Right lobe of liver (tissue), 6 donors: ENCODE data around the gene HS6ST3. TPM values are rescaled to one million over a fixed set of nuclear protein-coding genes. Genes with fewer than 3 reads are reported as not detected.

ENCODE experiments used
- ATAC-seq, 4 donors: fragments of 200-7000 bp; cut with Tn5 transposase; one replicate each; pipeline ENCODE4 v1.9.1; 2020; ENCODE audit warnings: mild to moderate bottlenecking in 4 of 4, moderate library complexity in 4 of 4
- DNase-seq, 3 donors: peaks; one replicate each; pipeline ENCODE4 v3.0.0-alpha.2; 2020
- H3K27ac ChIP-seq, 3 donors: fragments of 200-600 bp; one replicate each; pipeline ENCODE4 v1.8.0; 2022
- H3K27me3 ChIP-seq, 2 donors: fragments of 200-600 bp; one replicate each; pipeline ENCODE4 v1.8.0; 2022
- H3K36me3 ChIP-seq, 4 donors: fragments of 200-600 bp; sonication (generic) in 1 of 4; one replicate each; pipeline versions ENCODE4 v1.5.1 to v1.8.0; 2017 to 2022; ENCODE audit warnings: control low read depth in 1 of 4
- H3K4me1 ChIP-seq, 4 donors: fragments of 200-600 bp; sonication (generic) in 1 of 4; one replicate each; pipeline versions ENCODE4 v1.5.1 to v1.8.0; 2017 to 2022; ENCODE audit warnings: control low read depth in 1 of 4
- H3K4me3 ChIP-seq, 3 donors: fragments of 200-600 bp; one replicate each; pipeline ENCODE4 v1.8.0; 2022
- H3K9me3 ChIP-seq, 4 donors: fragments of 200-600 bp; sonication (generic) in 1 of 4; one replicate each; pipeline versions ENCODE4 v1.5.1 to v1.8.0; 2017 to 2022; ENCODE audit warnings: control low read depth in 1 of 4
- CTCF ChIP-seq, 4 donors: fragments of 200-600 bp in 3 of 4; fragments of 450-650 bp in 1 of 4; IDR thresholded peaks; one replicate each; pipeline versions ENCODE4 v1.5.1 to v1.8.0; 2016 to 2022; ENCODE audit warnings: antibody characterized with exemption in 4 of 4, mild to moderate bottlenecking in 2 of 4
- POLR2A ChIP-seq: fragments of 450-650 bp; IDR thresholded peaks from one replicate; pipeline ENCODE4 v1.6.1; 2017; ENCODE audit warnings: antibody characterized with exemption, mild to moderate bottlenecking
- WGBS: methylation state at CpG from one replicate; pipeline ENCODE4 v1.1.6; 2018; ENCODE audit warnings: low coverage, low lambda C conversion rate; ENCODE audit not compliant: insufficient coverage; ENCODE audit errors: missing lambda C conversion rate; 5-methylcytosine and 5-hydroxymethylcytosine counted together
- intact Hi-C, 2 donors: fragments of 100-400 bp; cut with DNase I; formaldehyde crosslinking; loops; one replicate each; pipeline versions ENCODE4 v1.11.2 to v1.14.1; 2022
- total RNA-seq, 6 experiments: library from RNA; depleted of rRNA in 2 of 6; stranded (reverse); fragments of >200 nt in 2 of 6; fragmentation: NEBNext Ultra II Directional in 3 of 6; extraction: Animal tissue kit (Norgen Biotek cat#: 25700) in 3 of 6; gene quantifications; one replicate each; pipeline versions ENCODE4 v1.1.0 to v1.2.4, GENCODE V29; 2016 to 2023
- donor health status: DM: no; HTN: yes; CAD: no.
- donor health status: DM: no; HTN: no; CAD: no.
- donor health status: DM: no; HTN: no; CAD: no.
- donor health status: DM: no; HTN: yes; CAD: no.
- donor health status: DM: no; HTN: yes; CAD: no.

The HS6ST3 gene
- total RNA-seq, 6 experiments from 2014 or later = not detected

GRCh38 chr13:96431044-96431581 lies 341.2 kb downstream of the HS6ST3 start:
- intact Hi-C loops = no loop called here
- Histone ChIP-seq H3K36me3 (no peaks in the 10 kb centered on the region), H3K27me3 (no peaks in the 10 kb centered on the region), H3K4me3 (no peak overlapping the region), H3K4me1 (no peaks in the 10 kb centered on the region), H3K9me3 (no peaks in the 10 kb centered on the region), H3K27ac (no peak overlapping the region)
- DNase-seq = no peak
- TF ChIP-seq CTCF (IDR thresholded peaks at IDR 0.05) (no peak), POLR2A (no peak)
- no peak for ATAC-seq
- WGBS = 72% methylated on average over 4 of the region's 5 CpGs

- intact Hi-C loops = no loop called here
- ATAC-seq (no peak), DNase-seq (no peak)
- H3K4me1 ChIP-seq = no peaks in the 10 kb centered on the region
- H3K36me3 ChIP-seq = no peaks in the 10 kb centered on the region
- H3K9me3 ChIP-seq = no peaks in the 10 kb centered on the region
- no peak for TF ChIP-seq CTCF (IDR thresholded peaks at IDR 0.05)
- TF ChIP-seq POLR2A = no peak
- no peak overlapping the region for H3K4me3 ChIP-seq
- H3K27ac ChIP-seq = no peak overlapping the region
- WGBS = 30% methylated on average over 3 of the region's 3 CpGs
- no peaks in the 10 kb centered on the region for H3K27me3 ChIP-seq
These were observed 354.8 kb downstream of the HS6ST3 start for GRCh38 chr13:96444676-96445075.

- ATAC-seq (no peak), DNase-seq (no peak)
- H3K4me1 ChIP-seq = no peaks in the 10 kb centered on the region
- H3K36me3 ChIP-seq = no peaks in the 10 kb centered on the region
- H3K27me3 ChIP-seq = no peaks in the 10 kb centered on the region
- H3K27ac ChIP-seq = no peak overlapping the region
- H3K9me3 ChIP-seq = no peaks in the 10 kb centered on the region
- no peak overlapping the region for H3K4me3 ChIP-seq
- TF ChIP-seq POLR2A (no peak), CTCF (IDR thresholded peaks at IDR 0.05) (no peak)
- 70% methylated on average over 1 of the region's 1 CpG for WGBS
- intact Hi-C loops = no loop called here
These were observed 360.0 kb downstream of the HS6ST3 start for GRCh38 chr13:96449920-96450319.

- TF ChIP-seq POLR2A = no peak
- no peak for TF ChIP-seq CTCF (IDR thresholded peaks at IDR 0.05)
- H3K27me3 ChIP-seq = no peaks in the 10 kb centered on the region
- no peak for DNase-seq
- 73% methylated on average over 4 of the region's 4 CpGs for WGBS
- no peaks in the 10 kb centered on the region for H3K4me1 ChIP-seq
- H3K27ac ChIP-seq = no peak overlapping the region
- H3K36me3 ChIP-seq = no peaks in the 10 kb centered on the region
- no peak for ATAC-seq
- no peak overlapping the region for H3K4me3 ChIP-seq
- no peaks in the 10 kb centered on the region for H3K9me3 ChIP-seq
- intact Hi-C loops = no loop called here
These were observed 360.6 kb downstream of the HS6ST3 start for GRCh38 chr13:96450326-96451020.
